PFSK-1 (cell line): ENCODE measurements around the gene CRTAC1.

Experiments used
- FOXP2 ChIP-seq: optimal IDR thresholded peaks from 2 replicates; pipeline ENCODE3; 2011; ENCODE audit warnings: borderline replicate concordance, control low read depth, inconsistent platforms; ENCODE audit not compliant: insufficient read depth; ENCODE audit errors: extremely low read length, extremely low read depth
- POLR2AphosphoS5 ChIP-seq: IDR thresholded peaks from 2 replicates; pipeline ENCODE4 v1.6.1; 2012; ENCODE audit warnings: low read depth, mild to moderate bottlenecking, control low read depth, low read length, moderate library complexity
- SIN3A ChIP-seq: IDR thresholded peaks from 2 replicates; pipeline ENCODE4 v1.6.1; 2012; ENCODE audit warnings: mild to moderate bottlenecking, low read length, moderate library complexity, borderline replicate concordance; ENCODE audit not compliant: insufficient read depth
- TAF1 ChIP-seq: IDR thresholded peaks from 2 replicates; pipeline ENCODE4 v1.6.1; 2012; ENCODE audit warnings: low read length, control low read depth, borderline replicate concordance; ENCODE audit not compliant: insufficient read depth
- TF ChIP-seq, protein P1 (sequence below), 2 experiments: IDR thresholded peaks; 2 replicates each; pipeline versions ENCODE4 v1.6.1 to v1.8.0; 2011 to 2012; ENCODE audit warnings: low read depth in 2 of 2, low read length in 2 of 2, control low read depth in 1 of 2, inconsistent platforms in 1 of 2, mild to moderate bottlenecking in 1 of 2, moderate library complexity in 1 of 2; ENCODE audit not compliant: insufficient read depth in 1 of 2

CRTAC1 gene

DNA sequence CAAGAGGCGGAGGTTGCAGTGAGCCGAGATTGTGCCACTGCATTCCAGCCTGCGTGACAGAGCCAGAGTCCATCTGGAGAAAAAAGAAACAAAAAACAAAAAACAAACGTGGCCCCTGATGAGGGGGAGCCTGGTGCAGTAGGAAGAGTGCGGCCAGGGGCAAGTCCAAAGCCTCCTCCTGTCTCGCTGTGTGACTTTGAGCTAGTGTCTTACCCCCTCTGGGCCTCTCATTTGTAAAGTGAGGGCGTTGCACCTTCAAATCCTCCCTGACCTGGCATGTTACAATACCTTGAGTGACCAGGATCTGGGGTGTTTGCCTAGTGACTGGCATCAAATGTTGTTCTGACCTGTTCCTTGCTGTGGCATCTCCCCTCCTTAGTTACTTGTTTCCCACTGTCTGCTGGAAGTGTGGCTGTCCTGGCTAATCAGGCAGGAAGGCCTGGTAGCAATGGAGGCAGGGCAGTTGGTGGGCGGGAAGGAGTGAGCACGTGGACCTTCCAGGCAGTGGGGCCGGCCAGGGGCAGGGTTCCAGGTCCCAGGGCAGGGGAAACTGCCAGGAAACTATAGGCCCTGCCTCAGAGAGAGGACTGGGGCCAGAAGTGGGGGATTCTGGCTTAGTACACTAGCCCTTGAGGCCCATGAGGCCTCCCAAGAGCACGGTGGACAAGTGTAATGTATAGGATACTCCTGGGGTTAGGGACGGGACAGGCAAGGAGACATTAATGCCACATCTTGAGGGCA, 205.2 kb downstream of the CRTAC1 start:
- TF ChIP-seq SIN3A (no peak), FOXP2 (no peak), TAF1 (no peak), POLR2AphosphoS5 (no peak)
- TF ChIP-seq, protein P1, sequence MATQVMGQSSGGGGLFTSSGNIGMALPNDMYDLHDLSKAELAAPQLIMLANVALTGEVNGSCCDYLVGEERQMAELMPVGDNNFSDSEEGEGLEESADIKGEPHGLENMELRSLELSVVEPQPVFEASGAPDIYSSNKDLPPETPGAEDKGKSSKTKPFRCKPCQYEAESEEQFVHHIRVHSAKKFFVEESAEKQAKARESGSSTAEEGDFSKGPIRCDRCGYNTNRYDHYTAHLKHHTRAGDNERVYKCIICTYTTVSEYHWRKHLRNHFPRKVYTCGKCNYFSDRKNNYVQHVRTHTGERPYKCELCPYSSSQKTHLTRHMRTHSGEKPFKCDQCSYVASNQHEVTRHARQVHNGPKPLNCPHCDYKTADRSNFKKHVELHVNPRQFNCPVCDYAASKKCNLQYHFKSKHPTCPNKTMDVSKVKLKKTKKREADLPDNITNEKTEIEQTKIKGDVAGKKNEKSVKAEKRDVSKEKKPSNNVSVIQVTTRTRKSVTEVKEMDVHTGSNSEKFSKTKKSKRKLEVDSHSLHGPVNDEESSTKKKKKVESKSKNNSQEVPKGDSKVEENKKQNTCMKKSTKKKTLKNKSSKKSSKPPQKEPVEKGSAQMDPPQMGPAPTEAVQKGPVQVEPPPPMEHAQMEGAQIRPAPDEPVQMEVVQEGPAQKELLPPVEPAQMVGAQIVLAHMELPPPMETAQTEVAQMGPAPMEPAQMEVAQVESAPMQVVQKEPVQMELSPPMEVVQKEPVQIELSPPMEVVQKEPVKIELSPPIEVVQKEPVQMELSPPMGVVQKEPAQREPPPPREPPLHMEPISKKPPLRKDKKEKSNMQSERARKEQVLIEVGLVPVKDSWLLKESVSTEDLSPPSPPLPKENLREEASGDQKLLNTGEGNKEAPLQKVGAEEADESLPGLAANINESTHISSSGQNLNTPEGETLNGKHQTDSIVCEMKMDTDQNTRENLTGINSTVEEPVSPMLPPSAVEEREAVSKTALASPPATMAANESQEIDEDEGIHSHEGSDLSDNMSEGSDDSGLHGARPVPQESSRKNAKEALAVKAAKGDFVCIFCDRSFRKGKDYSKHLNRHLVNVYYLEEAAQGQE (IDR thresholded peaks at IDR 0.05; ENCODE audit: insufficient read depth in 1 of 2, low read depth in 2 of 2, low read length in 2 of 2), result no peak

DNA sequence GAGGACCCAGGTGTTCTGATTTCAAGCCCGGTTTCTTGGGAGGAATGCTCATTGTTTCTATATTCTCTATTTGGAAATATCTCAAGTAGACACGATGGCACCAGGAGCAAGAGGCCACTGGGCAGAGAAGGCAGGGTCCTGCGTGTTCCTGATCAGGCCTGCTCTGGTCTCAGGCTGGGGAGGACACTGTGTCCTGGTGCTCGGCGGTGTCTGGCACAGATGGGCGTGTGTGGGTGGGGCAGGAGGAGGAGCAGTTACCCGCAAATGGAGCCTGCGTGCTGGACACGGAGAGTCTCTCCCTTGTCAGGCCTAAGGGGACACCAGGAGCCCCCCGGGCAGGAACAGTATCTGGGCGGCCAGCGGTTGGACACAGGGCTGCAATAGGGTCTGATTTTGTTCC, 206.7 kb downstream of the CRTAC1 start:
- TF ChIP-seq SIN3A, result no peak
- TF ChIP-seq TAF1, result no peak
- TF ChIP-seq, protein P1 (IDR thresholded peaks at IDR 0.05; ENCODE audit: insufficient read depth in 1 of 2, low read depth in 2 of 2, low read length in 2 of 2), result no peak
- TF ChIP-seq POLR2AphosphoS5, result no peak
- TF ChIP-seq FOXP2, result no peak

DNA sequence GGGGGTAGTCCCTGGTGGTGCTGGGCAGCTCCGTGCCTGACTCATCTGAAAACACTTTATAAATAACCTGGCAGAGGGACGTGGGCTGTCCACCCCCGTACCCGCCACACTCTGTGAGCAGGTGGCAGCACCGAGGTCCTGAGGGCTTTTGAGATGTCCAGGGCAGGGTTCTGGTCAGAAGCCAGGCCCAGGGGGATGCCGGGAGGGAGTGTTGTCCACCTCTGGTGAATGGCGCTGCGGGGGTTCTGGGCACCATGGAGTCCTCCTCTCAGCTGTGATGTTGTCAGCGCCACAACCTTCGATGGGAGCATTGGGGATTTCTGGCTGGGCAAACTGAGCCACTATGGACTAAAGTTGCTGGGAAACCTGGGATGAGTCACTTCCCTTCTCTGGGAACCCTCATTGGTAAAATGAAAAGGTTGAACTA, 208.1 kb downstream of the CRTAC1 start:
- no peak for TF ChIP-seq FOXP2
- no peak for TF ChIP-seq POLR2AphosphoS5
- TF ChIP-seq, protein P1 (IDR thresholded peaks at IDR 0.05; ENCODE audit: insufficient read depth in 1 of 2, low read depth in 2 of 2, low read length in 2 of 2), result no peak
- no peak for TF ChIP-seq TAF1
- no peak for TF ChIP-seq SIN3A

DNA sequence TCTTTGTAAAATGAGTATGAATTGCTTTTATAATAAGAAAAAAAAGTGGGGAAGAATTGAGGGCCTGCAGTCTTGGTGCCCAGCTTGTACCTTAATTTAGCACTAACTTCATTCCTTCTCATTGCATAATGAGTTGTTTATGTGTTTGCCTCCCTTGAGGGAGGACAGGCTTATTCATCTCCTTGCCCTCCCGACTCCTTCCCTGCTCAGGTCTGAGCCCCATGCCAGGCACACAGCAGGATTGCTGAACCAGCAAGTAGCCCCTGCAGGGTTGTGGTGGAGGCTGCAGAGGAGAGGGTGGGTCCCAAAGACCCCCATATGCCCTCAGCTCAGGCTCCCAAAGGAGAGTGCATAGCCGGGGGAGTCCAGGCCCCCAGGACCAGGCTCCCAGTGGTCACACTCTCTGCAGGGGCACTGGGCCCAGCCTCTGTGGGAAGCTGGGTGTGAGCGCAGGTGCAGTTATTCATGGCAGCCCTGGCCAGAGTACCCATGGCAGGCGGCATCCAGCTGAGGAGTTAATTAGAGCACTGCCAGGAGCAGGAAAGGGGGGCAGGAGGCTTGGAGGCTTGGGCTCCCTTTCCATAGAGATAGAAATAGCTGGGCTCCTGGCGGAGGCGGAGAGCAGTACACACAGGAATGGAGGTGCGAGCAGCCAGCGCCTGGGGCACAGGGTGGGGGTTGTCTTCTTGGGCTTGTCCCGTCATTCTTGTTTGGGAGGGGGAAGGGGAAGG, 208.9 kb downstream of the CRTAC1 start:
- TF ChIP-seq, protein P1 (IDR thresholded peaks at IDR 0.05; ENCODE audit: insufficient read depth in 1 of 2, low read depth in 2 of 2, low read length in 2 of 2), result no peak
- TF ChIP-seq SIN3A, result no peak
- no peak for TF ChIP-seq POLR2AphosphoS5
